Measurements from ENCODE around the gene SAMD11. TPM values are rescaled to one million over a fixed set of nuclear protein-coding genes. Genes with fewer than 3 reads are reported as not detected.
A peak's percentile ranks its signal among the peaks of the same experiment; 100 is the strongest.

SAMD11 gene
- total and polyA plus RNA-seq, 10 of the 15 experiments (the other 5 are each of a cell fraction or from before 2014, with no cell fraction given): 0.04 to 0.31 (median 0.19) TPM; not detected in 6

DNA sequence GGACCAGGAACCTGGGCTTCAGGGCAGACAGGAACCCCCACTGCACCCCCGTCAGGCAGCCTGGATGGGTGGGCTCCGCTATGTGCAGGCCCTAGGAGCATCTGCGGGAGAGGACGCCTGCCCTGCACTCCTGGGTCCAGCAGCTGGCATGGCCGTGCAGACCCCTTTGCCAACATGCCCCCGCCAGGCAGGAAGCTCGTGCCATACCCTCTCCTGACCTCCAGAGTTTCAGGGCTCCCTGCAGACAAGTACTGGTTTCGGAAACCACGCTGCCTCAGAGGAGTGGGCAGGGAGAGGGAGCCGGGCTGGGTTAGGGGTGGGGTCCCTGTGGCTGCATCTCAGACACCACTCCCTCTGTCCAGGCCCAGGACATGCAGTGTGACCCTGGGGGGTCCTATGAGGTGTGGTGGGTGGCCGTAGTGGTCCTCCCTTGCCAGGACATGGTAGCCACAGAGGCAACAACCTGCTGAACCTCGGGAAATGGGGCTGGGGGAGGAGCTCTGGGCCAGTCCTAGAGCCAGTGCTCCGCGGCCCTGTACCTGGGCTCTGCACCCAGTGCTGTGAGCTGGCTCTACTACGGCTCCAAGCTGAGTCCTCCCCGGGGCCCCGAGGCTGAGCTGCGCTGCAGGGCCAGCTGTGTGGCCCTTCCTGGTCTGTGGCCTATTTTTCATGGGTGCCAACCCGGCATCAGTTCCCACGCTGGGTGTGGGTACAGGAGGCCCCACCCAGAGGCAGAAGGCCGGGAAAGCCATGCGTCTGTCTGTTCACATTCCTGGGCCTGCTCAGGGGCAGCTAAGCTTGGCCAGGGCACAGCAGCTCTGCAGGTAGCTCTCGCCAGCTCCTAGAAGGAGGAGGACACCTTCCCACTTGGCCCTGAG lies 44.0 kb downstream of the SAMD11 start:
- Histone ChIP-seq H3K4me1 (ENCODE audit: control insufficient read depth, insufficient read depth, low read length) (peaks cover 9% of the 10 kb centered on the region), H3K27ac (ENCODE audit: control insufficient read depth, insufficient read depth) (no peak overlapping the region), H3K36me3 (ENCODE audit: control insufficient read depth in 2 of 2, insufficient read depth in 2 of 2, low read length in 1 of 2) (no peaks in the 10 kb centered on the region; a peak in 1 of 4 replicates), H2AFZ (ENCODE audit: control insufficient read depth, low read depth, low read length) (no peak overlapping the region), H3K9ac (ENCODE audit: control insufficient read depth, insufficient read depth, low read length) (no peak overlapping the region), H3K27me3 (replicated peaks in 1 of 2; ENCODE audit: control insufficient read depth in 2 of 2, insufficient read depth in 2 of 2, low read length in 1 of 2) (no peaks in the 10 kb centered on the region), H4K20me1 (ENCODE audit: control insufficient read depth, insufficient read depth) (no peaks in the 10 kb centered on the region), H3K9me3 (replicated peaks; ENCODE audit: control insufficient read depth, insufficient read depth, low read length) (no peaks in the 10 kb centered on the region), H3K4me2 (ENCODE audit: control insufficient read depth, insufficient read depth) (peak overlapping the region; percentile 97; the same call in 1 of the 2 replicates), H3K4me3 (no peak overlapping the region), H3K79me2 (ENCODE audit: control insufficient read depth, insufficient read depth, low read length) (no peaks in the 10 kb centered on the region)
- ChIA-PET SMC1A (ENCODE audit: uncharacterized antibody, unreplicated experiment) (interaction anchor here (0.7 kb wide), 1 partner anchor 17 kb away, joined by 3 read pairs; no protein-coding TSS in a partner anchor), RAD21 (ENCODE audit: unreplicated experiment) (interaction anchor here (0.8 to 1.1 kb wide), 3 partner anchors 25 to 62 kb away, joined by 3 to 5 read pairs (median 4); no protein-coding TSS in a partner anchor), CTCF (no interaction called here), POLR2A (interaction anchor here (1.1 kb wide), 1 partner anchor 14 kb away, joined by 3 read pairs; the partner anchor contains the start of gene PERM1)
- ATAC-seq (no peak), DNase-seq (ENCODE audit: low read depth, low spot score) (no peak), FAIRE-seq (no peak)
- in situ Hi-C loops (cut with MboI): no loop called here
- 60% methylated on average over 23 of the region's 23 CpGs for WGBS (ENCODE audit: insufficient coverage, insufficient replicate concordance, low lambda C conversion rate, missing lambda C conversion rate)
- no peak for TF ChIP-seq IRF4 (IDR thresholded peaks at IDR 0.05; ENCODE audit: low read depth, low read length)
- no peak for TF ChIP-seq MEF2B (IDR thresholded peaks at IDR 0.05; ENCODE audit: partially characterized antibody, poor library complexity, severe bottlenecking)
- TF ChIP-seq ATF7 (IDR thresholded peaks at IDR 0.05; ENCODE audit: low read depth): no peak
- no peak for TF ChIP-seq TCF3 (IDR thresholded peaks at IDR 0.05; ENCODE audit: borderline replicate concordance, insufficient read depth, low read depth, low read length)
- no peak for TF ChIP-seq FOS (IDR thresholded peaks at IDR 0.05; ENCODE audit: borderline replicate concordance, extremely low read depth, insufficient read length)
- TF ChIP-seq HDAC2 (IDR thresholded peaks at IDR 0.05): no peak
- TF ChIP-seq PML (IDR thresholded peaks at IDR 0.05; ENCODE audit: low read length): no peak
- TF ChIP-seq WRNIP1 (IDR thresholded peaks at IDR 0.05; ENCODE audit: borderline replicate concordance, low read depth, low read length): no peak
- no peak for TF ChIP-seq RAD21 (IDR thresholded peaks at IDR 0.05; ENCODE audit: insufficient read depth, low read depth, low read length)
- no TSS peak for BruUV-seq (replicated peaks)
- intact Hi-C loops (cut with micrococcal nuclease; ENCODE audit: unreplicated experiment): no loop called here
